Measurements from ENCODE around the gene SHISA7.
A peak's percentile ranks its signal among the peaks of the same experiment; 100 is the strongest.

Gene SHISA7

GRCh38 chr19:55459551-55459949 lies 16.4 kb upstream of the SHISA7 start:
- TF ChIP-seq EP300 (IDR thresholded peaks at IDR 0.05; ENCODE audit: borderline replicate concordance): no peak
- no peak for TF ChIP-seq CREB1 (IDR thresholded peaks at IDR 0.05; ENCODE audit: low read depth)
- TF ChIP-seq RAD21 (IDR thresholded peaks at IDR 0.05; ENCODE audit: low read depth): no peak
- TF ChIP-seq ZBTB7A (IDR thresholded peaks at IDR 0.05; ENCODE audit: low read depth): no peak
- TF ChIP-seq CEBPB (IDR thresholded peaks at IDR 0.05): no peak
- no peak for TF ChIP-seq FOXM1 (IDR thresholded peaks at IDR 0.05; ENCODE audit: borderline replicate concordance, low read depth)
- TF ChIP-seq MAX (IDR thresholded peaks at IDR 0.05): no peak
- no peak for TF ChIP-seq USF1 (IDR thresholded peaks at IDR 0.05)
- no peak for TF ChIP-seq YY1 (IDR thresholded peaks at IDR 0.05; ENCODE audit: low read depth)
- TF ChIP-seq REST (IDR thresholded peaks at IDR 0.05; ENCODE audit: low read depth): no peak
- no peak for TF ChIP-seq NFIC (IDR thresholded peaks at IDR 0.05)
- TF ChIP-seq EGR1 (IDR thresholded peaks at IDR 0.05): no peak
- no peak for TF ChIP-seq TCF12 (IDR thresholded peaks at IDR 0.05; ENCODE audit: low read depth)
- TF ChIP-seq TAF1 (IDR thresholded peaks at IDR 0.05; ENCODE audit: low read depth): no peak
- TF ChIP-seq TEAD4 (IDR thresholded peaks at IDR 0.05): no peak

GRCh38 chr19:55457683-55458457 lies 14.8 kb upstream of the SHISA7 start:
- TF ChIP-seq CREB1 (IDR thresholded peaks at IDR 0.05; ENCODE audit: low read depth) (no peak), RAD21 (IDR thresholded peaks at IDR 0.05; ENCODE audit: low read depth) (no peak), YY1 (IDR thresholded peaks at IDR 0.05; ENCODE audit: low read depth) (no peak), REST (IDR thresholded peaks at IDR 0.05; ENCODE audit: low read depth) (no peak), FOXM1 (IDR thresholded peaks at IDR 0.05; ENCODE audit: borderline replicate concordance, low read depth) (no peak), NFIC (IDR thresholded peaks at IDR 0.05) (no peak), TAF1 (IDR thresholded peaks at IDR 0.05; ENCODE audit: low read depth) (no peak), CEBPB (IDR thresholded peaks at IDR 0.05) (no peak)

GRCh38 chr19:55456347-55456746 lies 13.2 kb upstream of the SHISA7 start:
- TF ChIP-seq EP300 (IDR thresholded peaks at IDR 0.05; ENCODE audit: borderline replicate concordance): no peak

- TF ChIP-seq ZBTB7A (IDR thresholded peaks at IDR 0.05; ENCODE audit: low read depth): no peak
- TF ChIP-seq TEAD4 (IDR thresholded peaks at IDR 0.05): no peak
- TF ChIP-seq CREB1 (IDR thresholded peaks at IDR 0.05; ENCODE audit: low read depth): no peak
- no peak for TF ChIP-seq NFIC (IDR thresholded peaks at IDR 0.05)
- TF ChIP-seq TAF1 (IDR thresholded peaks at IDR 0.05; ENCODE audit: low read depth): no peak
- no peak for TF ChIP-seq MAX (IDR thresholded peaks at IDR 0.05)
- no peak for TF ChIP-seq RAD21 (IDR thresholded peaks at IDR 0.05; ENCODE audit: low read depth)
Measured at GRCh38 chr19:55455576-55456235, 12.6 kb upstream of the SHISA7 start.

GRCh38 chr19:55454787-55455243 lies 11.7 kb upstream of the SHISA7 start:
- TF ChIP-seq EGR1 (IDR thresholded peaks at IDR 0.05) (no peak), RAD21 (IDR thresholded peaks at IDR 0.05; ENCODE audit: low read depth) (peak; percentile 52)

GRCh38 chr19:55453511-55454260 lies 10.6 kb upstream of the SHISA7 start:
- no peak for TF ChIP-seq YY1 (IDR thresholded peaks at IDR 0.05; ENCODE audit: low read depth)
- TF ChIP-seq RAD21 (IDR thresholded peaks at IDR 0.05; ENCODE audit: low read depth): no peak
- TF ChIP-seq CREB1 (IDR thresholded peaks at IDR 0.05; ENCODE audit: low read depth): no peak
- TF ChIP-seq USF1 (IDR thresholded peaks at IDR 0.05): no peak
- no peak for TF ChIP-seq MAX (IDR thresholded peaks at IDR 0.05)
- no peak for TF ChIP-seq EGR1 (IDR thresholded peaks at IDR 0.05)
- no peak for TF ChIP-seq EP300 (IDR thresholded peaks at IDR 0.05; ENCODE audit: borderline replicate concordance)
- no peak for TF ChIP-seq CEBPB (IDR thresholded peaks at IDR 0.05)
- TF ChIP-seq ZBTB7A (IDR thresholded peaks at IDR 0.05; ENCODE audit: low read depth): no peak
- no peak for TF ChIP-seq TCF12 (IDR thresholded peaks at IDR 0.05; ENCODE audit: low read depth)
- no peak for TF ChIP-seq FOXM1 (IDR thresholded peaks at IDR 0.05; ENCODE audit: borderline replicate concordance, low read depth)
- TF ChIP-seq TAF1 (IDR thresholded peaks at IDR 0.05; ENCODE audit: low read depth): no peak
- no peak for TF ChIP-seq REST (IDR thresholded peaks at IDR 0.05; ENCODE audit: low read depth)

All from Ishikawa (cell line).